ENCODE data around the gene IFT20. TPM values are rescaled to one million over a fixed set of nuclear protein-coding genes. Genes with fewer than 3 reads are reported as not detected.

IFT20 gene, protein sequence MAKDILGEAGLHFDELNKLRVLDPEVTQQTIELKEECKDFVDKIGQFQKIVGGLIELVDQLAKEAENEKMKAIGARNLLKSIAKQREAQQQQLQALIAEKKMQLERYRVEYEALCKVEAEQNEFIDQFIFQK
- 32.4 TPM for polyA plus RNA-seq (2013, experiment 1 of 2)
- polyA plus RNA-seq (2013, experiment 2 of 2) = 32.5 TPM

DNA sequence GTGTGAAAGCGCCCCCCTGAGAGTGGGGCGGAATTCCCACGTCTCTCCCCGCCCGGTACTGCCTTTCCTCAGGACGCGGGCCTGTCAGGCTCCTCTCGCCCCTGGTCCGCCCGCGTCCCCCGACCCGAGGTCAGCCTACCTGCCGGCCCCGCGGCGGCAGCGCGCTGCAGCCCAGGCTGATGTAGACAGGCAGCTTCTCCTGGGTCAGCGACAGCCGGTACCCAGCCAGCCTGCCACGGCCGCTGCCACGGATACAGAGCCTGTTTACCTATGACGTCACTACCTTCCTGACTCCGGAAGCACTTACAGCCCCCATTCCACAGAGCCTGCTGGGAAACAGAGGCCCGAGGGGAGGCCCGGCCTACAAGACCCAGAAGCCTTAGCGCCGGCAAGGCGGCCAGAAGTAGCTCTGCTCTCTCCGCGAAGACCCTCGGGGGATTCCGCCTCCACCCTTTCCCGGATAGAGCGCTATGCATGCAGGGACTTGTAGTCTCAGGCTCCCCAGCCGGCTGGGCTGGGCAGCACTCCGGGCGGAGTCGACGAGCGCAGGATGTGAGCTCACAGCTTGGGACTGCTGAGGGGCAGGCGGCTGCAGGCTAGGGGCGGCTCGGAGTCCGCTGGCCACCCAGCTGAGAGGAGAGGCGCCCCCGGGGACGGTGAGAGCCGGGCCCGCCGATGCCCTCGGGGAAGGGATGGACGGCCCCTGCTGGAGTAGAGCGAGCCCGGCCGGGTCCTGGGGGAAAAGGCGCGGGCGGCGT is at the start of gene IFT20, which contains the start of gene TNFAIP1:
IFT20 (minus strand) TSS at position 272 of the 758 bp plus-strand sequence. CDS start 3,487 bp downstream, outside the sequence.
TNFAIP1 (plus strand) TSS at position 561 of the 758 bp plus-strand sequence. CDS start 3,761 bp downstream, outside the sequence.
- Histone ChIP-seq H3K27me3 (ENCODE audit: control insufficient read depth in 3 of 3, insufficient read depth in 3 of 3, low read depth in 1 of 3, low read length in 3 of 3) (no peaks in the 10 kb centered on the region), H3K4me2 (ENCODE audit: insufficient read depth, low read length, poor library complexity, severe bottlenecking) (peak within 1 kb of the TSS; percentile 84), H2AK5ac (ENCODE audit: low read depth, low read length) (no peak within 1 kb of the TSS), H4K91ac (ENCODE audit: low read depth, low read length, poor library complexity) (no peak within 1 kb of the TSS), H3K4me1 (ENCODE audit: control insufficient read depth in 2 of 2, insufficient read depth in 1 of 2, low read depth in 1 of 2, low read length in 2 of 2) (peaks cover 8 to 10% of the 10 kb centered on the region in 2 donors), H2BK15ac (ENCODE audit: low read length) (no peak within 1 kb of the TSS), H3K14ac (ENCODE audit: low read length) (no peak within 1 kb of the TSS), H3K4me3 (ENCODE audit: low read length in 2 of 2) (peak within 1 kb of the TSS; percentile 75 to 94), H3K4ac (ENCODE audit: low read length) (no peak within 1 kb of the TSS), H3K27ac (replicated peaks; ENCODE audit: low read length) (peak within 1 kb of the TSS; percentile 54), H3K9me3 (replicated peaks in 1 of 2; ENCODE audit: control insufficient read depth in 2 of 2, insufficient read depth in 1 of 2, low read depth in 1 of 2, low read length in 2 of 2) (no peaks in the 10 kb centered on the region), H2BK12ac (ENCODE audit: low read length) (no peak within 1 kb of the TSS), H3K23ac (ENCODE audit: low read depth, low read length, poor library complexity) (peak within 1 kb of the TSS; percentile 46), H3K36me3 (replicated peaks in 1 of 2; ENCODE audit: control insufficient read depth in 2 of 2, insufficient read depth in 2 of 2, low read length in 2 of 2) (peaks cover 11 to 32% of the 10 kb centered on the region in 2 donors), H2BK120ac (ENCODE audit: low read depth, low read length) (no peak within 1 kb of the TSS), H4K8ac (ENCODE audit: low read depth, low read length) (no peak within 1 kb of the TSS), H2AFZ (ENCODE audit: low read length) (peak within 1 kb of the TSS; percentile 92), H3K79me1 (ENCODE audit: low read depth, low read length) (peaks cover 7% of the 10 kb centered on the region), H3K18ac (ENCODE audit: low read length) (peak within 1 kb of the TSS; percentile 90), H3K9ac (ENCODE audit: low read depth, low read length, poor library complexity) (peak within 1 kb of the TSS; percentile 89), H2BK5ac (ENCODE audit: low read length) (peak within 1 kb of the TSS; percentile 79)
- WGBS, 2 donors (ENCODE audit: extremely low coverage in 2 of 2, insufficient read length in 2 of 2, insufficient replicate concordance in 1 of 2) = no CpG with 5 or more reads among the region's 62 CpGs
- peak; percentile 99 for DNase-seq (ENCODE audit: low spot score)

DNA sequence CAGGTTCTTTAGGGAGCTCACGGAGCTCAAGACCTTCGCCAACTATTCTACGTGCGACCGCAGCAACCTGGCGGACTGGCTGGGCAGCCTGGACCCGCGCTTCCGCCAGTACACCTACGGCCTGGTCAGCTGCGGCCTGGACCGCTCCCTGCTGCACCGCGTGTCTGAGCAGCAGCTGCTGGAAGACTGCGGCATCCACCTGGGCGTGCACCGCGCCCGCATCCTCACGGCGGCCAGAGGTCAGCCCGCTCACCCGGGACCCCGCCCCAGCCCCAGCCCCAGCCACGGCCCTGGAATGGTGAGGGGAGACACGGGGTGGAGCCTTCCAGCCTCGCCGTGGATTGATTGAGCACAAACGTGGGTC is 49.7 kb upstream of the IFT20 start:
- no peak overlapping the region for H4K8ac ChIP-seq (ENCODE audit: low read depth, low read length)
- H3K4me1 ChIP-seq (ENCODE audit: control insufficient read depth in 2 of 2, insufficient read depth in 1 of 2, low read depth in 1 of 2, low read length in 2 of 2) = peaks cover 0 to 7% of the 10 kb centered on the region in 2 donors
- H3K9me3 ChIP-seq (replicated peaks in 1 of 2; ENCODE audit: control insufficient read depth in 2 of 2, insufficient read depth in 1 of 2, low read depth in 1 of 2, low read length in 2 of 2) = peaks cover 0 to 3% of the 10 kb centered on the region in 2 donors
- H3K79me1 ChIP-seq (ENCODE audit: low read depth, low read length) = no peaks in the 10 kb centered on the region
- peak overlapping the region; percentile 70 for H3K4me2 ChIP-seq (ENCODE audit: insufficient read depth, low read length, poor library complexity, severe bottlenecking)
- no CpG with 5 or more reads among the region's 29 CpGs for WGBS, 2 donors (ENCODE audit: extremely low coverage in 2 of 2, insufficient read length in 2 of 2, insufficient replicate concordance in 1 of 2)
- H2AK5ac ChIP-seq (ENCODE audit: low read depth, low read length) = no peak overlapping the region
- H3K4me3 ChIP-seq (ENCODE audit: low read length in 2 of 2) = no peak overlapping the region
- no peak overlapping the region for H3K14ac ChIP-seq (ENCODE audit: low read length)
- H2BK15ac ChIP-seq (ENCODE audit: low read length) = no peak overlapping the region
- H3K23ac ChIP-seq (ENCODE audit: low read depth, low read length, poor library complexity) = peak overlapping the region; percentile 69
- H3K27me3 ChIP-seq (ENCODE audit: control insufficient read depth in 3 of 3, insufficient read depth in 3 of 3, low read depth in 1 of 3, low read length in 3 of 3) = peaks cover 0 to 41% (median 13%) of the 10 kb centered on the region in 3 experiments
- no peak overlapping the region for H3K4ac ChIP-seq (ENCODE audit: low read length)
- DNase-seq (ENCODE audit: low spot score) = no peak
- peaks cover 11 to 71% of the 10 kb centered on the region in 2 donors for H3K36me3 ChIP-seq (replicated peaks in 1 of 2; ENCODE audit: control insufficient read depth in 2 of 2, insufficient read depth in 2 of 2, low read length in 2 of 2)
- H4K91ac ChIP-seq (ENCODE audit: low read depth, low read length, poor library complexity) = no peak overlapping the region
- H3K27ac ChIP-seq (replicated peaks; ENCODE audit: low read length) = no peak overlapping the region
- H3K9ac ChIP-seq (ENCODE audit: low read depth, low read length, poor library complexity) = peak overlapping the region; percentile 88
- H2AFZ ChIP-seq (ENCODE audit: low read length) = no peak overlapping the region
- no peak overlapping the region for H2BK12ac ChIP-seq (ENCODE audit: low read length)
- H2BK5ac ChIP-seq (ENCODE audit: low read length) = peak overlapping the region; percentile 42
- H3K18ac ChIP-seq (ENCODE audit: low read length) = no peak overlapping the region
- no peak overlapping the region for H2BK120ac ChIP-seq (ENCODE audit: low read depth, low read length)

DNA sequence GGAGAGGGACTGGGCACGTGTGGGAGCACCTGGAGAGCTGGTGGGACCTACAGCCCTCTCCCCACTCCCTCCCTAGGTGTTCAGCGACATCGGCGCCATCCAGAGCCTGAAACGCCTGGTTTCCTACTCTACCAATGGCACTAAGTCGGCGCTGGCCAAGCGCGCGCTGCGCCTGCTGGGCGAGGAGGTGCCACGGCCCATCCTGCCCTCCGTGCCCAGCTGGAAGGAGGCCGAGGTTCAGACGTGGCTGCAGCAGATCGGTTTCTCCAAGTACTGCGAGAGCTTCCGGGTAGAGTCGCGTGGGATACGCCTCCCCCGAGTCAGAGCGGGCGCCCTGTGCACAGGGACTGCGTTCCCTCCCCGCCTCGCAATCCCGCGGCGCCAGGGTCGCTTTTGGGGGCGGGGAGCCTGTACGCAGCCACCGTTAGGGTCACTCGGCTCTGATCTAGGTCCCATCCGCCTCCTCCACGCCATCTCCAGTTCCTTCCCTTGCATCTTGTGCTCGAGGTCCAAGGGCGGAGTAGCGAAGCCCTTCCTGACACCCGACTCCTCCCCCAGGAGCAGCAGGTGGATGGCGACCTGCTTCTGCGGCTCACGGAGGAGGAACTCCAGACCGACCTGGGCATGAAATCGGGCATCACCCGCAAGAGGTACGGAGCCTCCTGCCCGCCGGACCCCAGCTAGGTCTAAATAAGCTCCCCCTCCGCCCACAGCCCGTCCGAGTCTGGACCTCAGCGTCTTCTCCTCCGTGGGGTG is 49.2 kb upstream of the IFT20 start:
- H3K79me1 ChIP-seq (ENCODE audit: low read depth, low read length) = no peaks in the 10 kb centered on the region
- H2BK120ac ChIP-seq (ENCODE audit: low read depth, low read length) = no peak overlapping the region
- no peak for DNase-seq (ENCODE audit: low spot score)
- H3K23ac ChIP-seq (ENCODE audit: low read depth, low read length, poor library complexity) = peak overlapping the region; percentile 70
- no peak overlapping the region for H2BK5ac ChIP-seq (ENCODE audit: low read length)
- H2AFZ ChIP-seq (ENCODE audit: low read length) = no peak overlapping the region
- no peak overlapping the region for H3K27ac ChIP-seq (replicated peaks; ENCODE audit: low read length)
- H3K9me3 ChIP-seq (replicated peaks in 1 of 2; ENCODE audit: control insufficient read depth in 2 of 2, insufficient read depth in 1 of 2, low read depth in 1 of 2, low read length in 2 of 2) = peaks cover 0 to 3% of the 10 kb centered on the region in 2 donors
- H4K91ac ChIP-seq (ENCODE audit: low read depth, low read length, poor library complexity) = no peak overlapping the region
- no peak overlapping the region for H2BK12ac ChIP-seq (ENCODE audit: low read length)
- no peak overlapping the region for H2BK15ac ChIP-seq (ENCODE audit: low read length)
- H3K18ac ChIP-seq (ENCODE audit: low read length) = peak overlapping the region; percentile 77
- H3K9ac ChIP-seq (ENCODE audit: low read depth, low read length, poor library complexity) = peak overlapping the region; percentile 88
- H3K4me1 ChIP-seq (ENCODE audit: control insufficient read depth in 2 of 2, insufficient read depth in 1 of 2, low read depth in 1 of 2, low read length in 2 of 2) = peaks cover 0 to 7% of the 10 kb centered on the region in 2 donors
- peaks cover 0 to 41% (median 13%) of the 10 kb centered on the region in 3 experiments for H3K27me3 ChIP-seq (ENCODE audit: control insufficient read depth in 3 of 3, insufficient read depth in 3 of 3, low read depth in 1 of 3, low read length in 3 of 3)
- no CpG with 5 or more reads among the region's 56 CpGs for WGBS, 2 donors (ENCODE audit: extremely low coverage in 2 of 2, insufficient read length in 2 of 2, insufficient replicate concordance in 1 of 2)
- peaks cover 8 to 66% of the 10 kb centered on the region in 2 donors for H3K36me3 ChIP-seq (replicated peaks in 1 of 2; ENCODE audit: control insufficient read depth in 2 of 2, insufficient read depth in 2 of 2, low read length in 2 of 2)
- H3K4me3 ChIP-seq (ENCODE audit: low read length in 2 of 2) = peak overlapping the region in 1 of 2 donors; percentile 63
- peak overlapping the region; percentile 77 for H3K14ac ChIP-seq (ENCODE audit: low read length)
- no peak overlapping the region for H2AK5ac ChIP-seq (ENCODE audit: low read depth, low read length)
- H3K4ac ChIP-seq (ENCODE audit: low read length) = no peak overlapping the region
- no peak overlapping the region for H4K8ac ChIP-seq (ENCODE audit: low read depth, low read length)
- peak overlapping the region; percentile 70 for H3K4me2 ChIP-seq (ENCODE audit: insufficient read depth, low read length, poor library complexity, severe bottlenecking)
